Bronchial epithelial cell (primary cell): ENCODE measurements around the gene CCDC142. TPM values are rescaled to one million over a fixed set of nuclear protein-coding genes. Genes with fewer than 3 reads are reported as not detected.

Experiments used
- DNase-seq: peaks from one replicate; pipeline ENCODE4 v3.0.0-alpha.2; 2010; ENCODE audit warnings: low read depth
- FAIRE-seq: peaks from 2 replicates; lab custom pipeline; 2011; peaks lifted over from hg19 to GRCh38; lab: Jason Lieb, UNC
- H3K27me3 ChIP-seq: 2 replicates; pipeline ENCODE4 v1.5.1; 2011; ENCODE audit warnings: low read length; ENCODE audit not compliant: control insufficient read depth, insufficient read depth
- H3K36me3 ChIP-seq: 2 replicates; pipeline ENCODE4 v1.5.1; 2011; ENCODE audit warnings: low read length; ENCODE audit not compliant: control insufficient read depth, insufficient read depth
- H3K4me3 ChIP-seq: 2 replicates; pipeline ENCODE4 v1.5.1; 2011; ENCODE audit warnings: mild to moderate bottlenecking, low read depth, low read length, control low read depth
- total RNA-seq: library from RNA; depleted of rRNA; stranded (reverse); fragments of >200 nt; gene quantifications from 2 replicates; pipeline ENCODE4 v1.2.1, GENCODE V29; 2014
- TF ChIP-seq, protein P1 (sequence below): IDR thresholded peaks from 2 replicates; pipeline ENCODE4 v1.5.1; 2011; ENCODE audit warnings: mild to moderate bottlenecking, moderate library complexity, low read length, control low read depth, inconsistent platforms; ENCODE audit not compliant: insufficient read depth, severe bottlenecking

The CCDC142 gene, protein sequence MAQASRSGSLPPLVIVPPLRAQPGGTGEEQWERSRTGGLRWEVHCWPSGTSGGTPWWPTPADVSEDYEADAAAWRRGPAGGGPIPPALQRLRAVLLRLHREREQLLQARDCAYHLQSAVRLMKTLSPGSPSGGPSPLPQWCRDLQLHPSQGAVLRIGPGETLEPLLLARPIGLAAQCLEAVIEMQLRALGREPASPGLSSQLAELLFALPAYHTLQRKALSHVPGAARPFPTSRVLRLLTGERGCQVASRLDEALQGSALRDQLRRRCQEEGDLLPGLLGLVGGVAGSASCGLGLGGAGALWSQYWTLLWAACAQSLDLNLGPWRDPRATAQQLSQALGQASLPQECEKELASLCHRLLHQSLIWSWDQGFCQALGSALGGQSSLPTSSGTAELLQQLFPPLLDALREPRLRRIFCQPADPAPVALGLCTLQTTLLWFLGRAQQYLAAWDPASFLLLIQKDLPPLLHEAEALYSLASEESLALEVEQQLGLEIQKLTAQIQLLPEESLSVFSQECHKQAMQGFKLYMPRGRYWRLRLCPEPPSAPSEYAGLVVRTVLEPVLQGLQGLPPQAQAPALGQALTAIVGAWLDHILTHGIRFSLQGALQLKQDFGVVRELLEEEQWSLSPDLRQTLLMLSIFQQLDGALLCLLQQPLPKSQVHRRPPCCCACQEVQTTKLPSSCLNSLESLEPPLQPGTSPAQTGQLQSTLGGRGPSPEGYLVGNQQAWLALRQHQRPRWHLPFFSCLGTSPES
- 12.1 and 12.8 TPM in 2 replicates for total RNA-seq

GRCh38 chr2:74482801-74483674 lies at the start of gene CCDC142, which contains the start of gene TTC31:
TSS of gene CCDC142 (minus strand) at chr2:74482998. CDS start at chr2:74482837, 161 bp downstream.
TSS of gene TTC31 (plus strand) at chr2:74483081. CDS start at chr2:74483096, 15 bp downstream.
- FAIRE-seq: no peak
- TF ChIP-seq, protein P1, sequence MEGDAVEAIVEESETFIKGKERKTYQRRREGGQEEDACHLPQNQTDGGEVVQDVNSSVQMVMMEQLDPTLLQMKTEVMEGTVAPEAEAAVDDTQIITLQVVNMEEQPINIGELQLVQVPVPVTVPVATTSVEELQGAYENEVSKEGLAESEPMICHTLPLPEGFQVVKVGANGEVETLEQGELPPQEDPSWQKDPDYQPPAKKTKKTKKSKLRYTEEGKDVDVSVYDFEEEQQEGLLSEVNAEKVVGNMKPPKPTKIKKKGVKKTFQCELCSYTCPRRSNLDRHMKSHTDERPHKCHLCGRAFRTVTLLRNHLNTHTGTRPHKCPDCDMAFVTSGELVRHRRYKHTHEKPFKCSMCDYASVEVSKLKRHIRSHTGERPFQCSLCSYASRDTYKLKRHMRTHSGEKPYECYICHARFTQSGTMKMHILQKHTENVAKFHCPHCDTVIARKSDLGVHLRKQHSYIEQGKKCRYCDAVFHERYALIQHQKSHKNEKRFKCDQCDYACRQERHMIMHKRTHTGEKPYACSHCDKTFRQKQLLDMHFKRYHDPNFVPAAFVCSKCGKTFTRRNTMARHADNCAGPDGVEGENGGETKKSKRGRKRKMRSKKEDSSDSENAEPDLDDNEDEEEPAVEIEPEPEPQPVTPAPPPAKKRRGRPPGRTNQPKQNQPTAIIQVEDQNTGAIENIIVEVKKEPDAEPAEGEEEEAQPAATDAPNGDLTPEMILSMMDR: peak; percentile 95
- peaks cover 6% of the 10 kb centered on the region for H3K36me3 ChIP-seq

GRCh38 chr2:74532222-74532621 lies 49.4 kb upstream of the CCDC142 start:
- no peaks in the 10 kb centered on the region for H3K27me3 ChIP-seq
- no peak overlapping the region for H3K4me3 ChIP-seq
- DNase-seq (peak; percentile 63), FAIRE-seq (no peak)
- peaks cover 11% of the 10 kb centered on the region for H3K36me3 ChIP-seq
- TF ChIP-seq, protein P1: peak; percentile 28

More at GRCh38 chr2:74482801-74483674, at the start of gene CCDC142, which contains the start of gene TTC31:
- DNase-seq: peak; percentile 89
- H3K4me3 ChIP-seq: peak within 1 kb of the TSS; percentile 91
- H3K27me3 ChIP-seq: no peaks in the 10 kb centered on the region

DNA sequence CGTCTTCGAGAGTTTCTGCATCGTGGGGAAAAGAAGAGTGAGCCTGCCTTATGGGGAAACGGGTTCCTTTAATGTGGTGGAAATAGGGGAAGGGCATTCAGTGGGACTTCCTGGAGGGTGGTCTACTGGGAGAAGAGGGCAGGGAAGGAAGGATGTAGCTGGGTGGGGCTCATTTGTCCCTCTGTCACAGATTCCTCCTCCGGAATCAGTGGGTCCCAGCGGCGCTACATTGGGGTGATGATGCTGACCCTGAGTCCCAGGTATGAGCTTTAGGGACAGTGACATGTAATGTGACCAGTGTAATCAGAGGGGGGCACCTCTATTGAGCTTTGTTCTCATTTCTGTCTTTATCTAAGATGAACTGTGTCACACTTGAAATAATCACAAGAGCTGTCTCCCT lies 48.9 kb upstream of the CCDC142 start:
- H3K27me3 ChIP-seq: no peaks in the 10 kb centered on the region
- no peak for DNase-seq
- no peak overlapping the region for H3K4me3 ChIP-seq
- peaks cover 14% of the 10 kb centered on the region for H3K36me3 ChIP-seq
- TF ChIP-seq, protein P1: no peak
- no peak for FAIRE-seq

GRCh38 chr2:74530239-74531187 lies 47.7 kb upstream of the CCDC142 start:
- no peak for DNase-seq
- H3K4me3 ChIP-seq: peak overlapping the region; percentile 92
- TF ChIP-seq, protein P1: no peak

More at GRCh38 chr2:74530239-74531187, 47.7 kb upstream of the CCDC142 start:
- FAIRE-seq: no peak
- Histone ChIP-seq H3K27me3 (no peaks in the 10 kb centered on the region), H3K36me3 (peaks cover 16% of the 10 kb centered on the region)
